ENCODE data around the gene ABCB8. TPM values are rescaled to one million over a fixed set of nuclear protein-coding genes. Genes with fewer than 3 reads are reported as not detected.

Gene ABCB8
- polyA plus RNA-seq, 1 of the 3 experiments (the other 2 are of a cell fraction) = 36.0 TPM

- H3K4me3 ChIP-seq (ENCODE audit: low read depth in 2 of 2, low read length in 1 of 2) = peak overlapping the region; percentile 90 to 100
- CTCF ChIA-PET = interaction anchor here (0.5 to 21.3 kb wide), 21 partner anchors 9 to 639 kb away, joined by 3 to 474 read pairs (median 4); partner anchors contain the start of genes ABCB8 and ASIC3
Measured at GRCh38 chr7:151086802-151087244, 58.6 kb downstream of the ABCB8 start.

GRCh38 chr7:151087245-151088018, 59.2 kb downstream of the ABCB8 start:
- 1% methylated on average over 50 of the region's 70 CpGs for WGBS (ENCODE audit: low lambda C conversion rate)
- TF ChIP-seq FOXJ3 (CRISPR knock-in tag; IDR thresholded peaks at IDR 0.05) = peak; percentile 37; the same call in 1 of the 2 replicates
- TF ChIP-seq TCF12 (IDR thresholded peaks at IDR 0.05) = no peak
- TF ChIP-seq ELF1 (IDR thresholded peaks at IDR 0.05) = no peak
- TF ChIP-seq MXI1 (IDR thresholded peaks at IDR 0.05; ENCODE audit: low read depth, low read length) = peak; percentile 70; the same call in 1 of the 2 replicates
- TF ChIP-seq CHD2 (IDR thresholded peaks at IDR 0.05; ENCODE audit: low read length, partially characterized antibody) = peak; percentile 64
- peak; percentile 47 for TF ChIP-seq SMC3 (IDR thresholded peaks at IDR 0.05; ENCODE audit: low read depth, low read length)
- no peak for TF ChIP-seq EZH2phosphoT487 (IDR thresholded peaks at IDR 0.05; ENCODE audit: borderline replicate concordance, low read depth)
- no peak for TF ChIP-seq EP300 (IDR thresholded peaks at IDR 0.05; ENCODE audit: borderline replicate concordance in 1 of 2, low read depth in 1 of 2, low read length in 1 of 2)
- TF ChIP-seq MAX (IDR thresholded peaks at IDR 0.05; ENCODE audit: low read depth) = peak; percentile 79
- TF ChIP-seq REST (IDR thresholded peaks at IDR 0.05; ENCODE audit: low read depth, low read length) = no peak
- TF ChIP-seq TAF1 (IDR thresholded peaks at IDR 0.05; ENCODE audit: borderline replicate concordance, low read depth, low read length) = peak; percentile 31
- no peak for TF ChIP-seq ZBTB33 (IDR thresholded peaks at IDR 0.05; ENCODE audit: borderline replicate concordance, low read depth)
- peak; percentile 31; the same call in 1 of the 2 replicates for TF ChIP-seq RAD21 (IDR thresholded peaks at IDR 0.05; ENCODE audit: low read length)
- TF ChIP-seq RCOR1 (IDR thresholded peaks at IDR 0.05; ENCODE audit: low read length) = no peak
- TF ChIP-seq YY1 (IDR thresholded peaks at IDR 0.05; ENCODE audit: low read depth) = no peak

More at GRCh38 chr7:151086802-151087244, 58.6 kb downstream of the ABCB8 start:
- H3K79me2 ChIP-seq (ENCODE audit: insufficient read depth) = peaks cover 64% of the 10 kb centered on the region
- WGBS (ENCODE audit: low lambda C conversion rate) = 2% methylated on average over 10 of the region's 56 CpGs
- peaks cover 44% of the 10 kb centered on the region for H4K20me1 ChIP-seq (ENCODE audit: insufficient read depth)
- DNase-seq = peak; percentile 77
- no peaks in the 10 kb centered on the region for H3K9me2 ChIP-seq
- peaks cover 25 to 49% of the 10 kb centered on the region in 2 experiments for H3K4me1 ChIP-seq (ENCODE audit: control insufficient read depth in 1 of 2, insufficient read depth in 2 of 2, low read depth in 1 of 2, low read length in 1 of 2)
- peaks cover 0 to 8% of the 10 kb centered on the region in 2 experiments for H3K36me3 ChIP-seq (replicated peaks in 1 of 2; ENCODE audit: control insufficient read depth in 1 of 2, insufficient read depth in 2 of 2, low read length in 1 of 2)
- TF ChIP-seq GATA2 (CRISPR knock-in tag; IDR thresholded peaks at IDR 0.05) (0 out of 2 replicates have a peak, but pooled peaks have one; percentile 42), MAX (IDR thresholded peaks at IDR 0.05; ENCODE audit: low read depth) (no peak)
- H2AFZ ChIP-seq (ENCODE audit: low read depth) = no peak overlapping the region
- no peaks in the 10 kb centered on the region for H3K9me3 ChIP-seq
- no peaks in the 10 kb centered on the region for H3K27me3 ChIP-seq (ENCODE audit: insufficient read depth)
- peak overlapping the region; percentile 99 for H3K4me2 ChIP-seq
- H3K9ac ChIP-seq = peak overlapping the region; percentile 88
- peak overlapping the region; percentile 58 to 87; a peak in 3 of 4 replicates for H3K27ac ChIP-seq (ENCODE audit: low read depth in 2 of 2, low read length in 1 of 2)
- POLR2A ChIA-PET = interaction anchor here (0.7 to 1.3 kb wide), 3 partner anchors 9 to 74 kb away, joined by 3 to 4 read pairs (median 3); no protein-coding TSS in a partner anchor
- peaks cover 20% of the 10 kb centered on the region for H3F3A ChIP-seq (replicated peaks; ENCODE audit: insufficient read depth)

More at GRCh38 chr7:151087245-151088018, 59.2 kb downstream of the ABCB8 start:
- peak overlapping the region; percentile 88 for H3K9ac ChIP-seq
- no peaks in the 10 kb centered on the region for H3K9me3 ChIP-seq
- no peak overlapping the region for H2AFZ ChIP-seq (ENCODE audit: low read depth)
- H3K36me3 ChIP-seq (replicated peaks in 1 of 2; ENCODE audit: control insufficient read depth in 1 of 2, insufficient read depth in 2 of 2, low read length in 1 of 2) = peaks cover 0 to 11% of the 10 kb centered on the region in 2 experiments
- peaks cover 50% of the 10 kb centered on the region for H4K20me1 ChIP-seq (ENCODE audit: insufficient read depth)
- H3K27ac ChIP-seq (ENCODE audit: low read depth in 2 of 2, low read length in 1 of 2) = peak overlapping the region; percentile 58 to 87
- peaks cover 64% of the 10 kb centered on the region for H3K79me2 ChIP-seq (ENCODE audit: insufficient read depth)
- H3K9me2 ChIP-seq = no peaks in the 10 kb centered on the region
- H3F3A ChIP-seq (replicated peaks; ENCODE audit: insufficient read depth) = peaks cover 20% of the 10 kb centered on the region
- no peaks in the 10 kb centered on the region for H3K27me3 ChIP-seq (ENCODE audit: insufficient read depth)
- POLR2A ChIA-PET = interaction anchor here (0.7 to 1.3 kb wide), 4 partner anchors 10 to 140 kb away, joined by 3 to 4 read pairs (median 3); partner anchors contain the start of gene ABCF2
- H3K4me2 ChIP-seq = peak overlapping the region; percentile 99
- peaks cover 21 to 43% of the 10 kb centered on the region in 2 experiments for H3K4me1 ChIP-seq (ENCODE audit: control insufficient read depth in 1 of 2, insufficient read depth in 2 of 2, low read depth in 1 of 2, low read length in 1 of 2)
- CTCF ChIA-PET = interaction anchor here (0.6 to 21.3 kb wide), 27 partner anchors 9 to 640 kb away, joined by 3 to 474 read pairs (median 3); partner anchors contain the start of genes ABCB8 and ASIC3
- H3K4me3 ChIP-seq (ENCODE audit: low read depth in 2 of 2, low read length in 1 of 2) = peak overlapping the region; percentile 90 to 100
- DNase-seq = peak; percentile 90

Data from SK-N-SH (cell line).